Endothelial cell of umbilical vein (primary cell): Measurements from ENCODE around the gene PSMB3. TPM values are rescaled to one million over a fixed set of nuclear protein-coding genes. Genes with fewer than 3 reads are reported as not detected.

ENCODE experiments used
- BruUV-seq: library from RNA; stranded (reverse); fragments of 400-500 nt; replicated peaks from 2 replicates; lab custom pipeline; 2021; lab: Mats Ljungman, UMichigan
- CTCF ChIA-PET: fragments of 300-600, 350-600 bp; sonication (Branson Sonifier 250); formaldehyde crosslinking; loops from one replicate; lab custom pipeline; 2021; ENCODE audit warnings: antibody characterized with exemption, inconsistent platforms; lab: Charles Lee
- POLR2A ChIA-PET: fragments of 300-600, 350-600 bp; sonication (Branson Sonifier 250); formaldehyde crosslinking; loops from one replicate; lab custom pipeline; 2021; ENCODE audit warnings: antibody characterized with exemption, inconsistent platforms; lab: Charles Lee
- DNase-seq: peaks from one replicate; pipeline ENCODE4 v3.0.0-alpha.2; 2011; ENCODE audit warnings: low read depth, low spot score
- FAIRE-seq: peaks from 2 replicates; lab custom pipeline; 2011; peaks lifted over from hg19 to GRCh38; lab: Jason Lieb, UNC
- H2AFZ ChIP-seq: 2 replicates; pipeline ENCODE4 v1.6.0; 2012; ENCODE audit warnings: low read depth, low read length, control low read depth, inconsistent platforms
- H3K27ac ChIP-seq: 2 replicates; pipeline ENCODE4 v1.5.1; 2011; ENCODE audit warnings: low read depth, mild to moderate bottlenecking, control low read depth, low read length, moderate library complexity; ENCODE audit not compliant: insufficient read depth
- H3K27me3 ChIP-seq, 2 experiments: 2 replicates each; pipeline versions ENCODE4 v1.6.0 to v1.6.1; 2011; ENCODE audit warnings: low read length in 2 of 2, mixed read lengths in 1 of 2; ENCODE audit not compliant: control insufficient read depth in 2 of 2, insufficient read depth in 2 of 2
- H3K36me3 ChIP-seq, 2 experiments: 2 replicates in 1 of 2; 3 replicates in 1 of 2; pipeline ENCODE4 v1.5.1; 2011; ENCODE audit warnings: low read length in 2 of 2, mild to moderate bottlenecking in 1 of 2, moderate library complexity in 1 of 2; ENCODE audit not compliant: control insufficient read depth in 2 of 2, insufficient read depth in 2 of 2; ENCODE audit errors: extremely low read depth in 1 of 2
- H3K4me1 ChIP-seq: 3 replicates; pipeline ENCODE4 v1.5.1; 2011; ENCODE audit warnings: mild to moderate bottlenecking, low read length; ENCODE audit not compliant: control insufficient read depth, insufficient read depth; ENCODE audit errors: extremely low read depth
- H3K4me2 ChIP-seq: 2 replicates; pipeline ENCODE4 v1.6.1; 2011; ENCODE audit warnings: low read length, control low read depth, mixed read lengths; ENCODE audit not compliant: insufficient read depth
- H3K4me3 ChIP-seq, 3 experiments: fragments of 200-600 bp in 1 of 3; sonication (generic), shearing (Covaris generic) in 1 of 3; replicated peaks in 1 of 3; 2 replicates each; pipeline ENCODE4 v1.5.1; 2011 to 2016; ENCODE audit warnings: control low read depth in 3 of 3, low read length in 3 of 3, mild to moderate bottlenecking in 2 of 3, inconsistent platforms in 1 of 3, low read depth in 1 of 3, moderate library complexity in 1 of 3; ENCODE audit not compliant: insufficient read depth in 1 of 3
- H3K79me2 ChIP-seq: 2 replicates; pipeline ENCODE4 v1.6.0; 2012; ENCODE audit warnings: low read length, inconsistent platforms; ENCODE audit not compliant: control insufficient read depth, insufficient read depth
- H3K9ac ChIP-seq: replicated peaks from 2 replicates; pipeline ENCODE3; 2011; ENCODE audit warnings: low read length, control low read depth; ENCODE audit not compliant: insufficient read depth; ENCODE audit errors: extremely low read depth
- H3K9me1 ChIP-seq: replicated peaks from 3 replicates; pipeline ENCODE4 v1.6.0; 2011; ENCODE audit warnings: mild to moderate bottlenecking, low read length; ENCODE audit not compliant: control insufficient read depth, insufficient read depth; ENCODE audit errors: extremely low read depth
- H3K9me3 ChIP-seq: replicated peaks from 2 replicates; pipeline ENCODE4 v1.5.1; 2012; ENCODE audit warnings: low read length, inconsistent platforms; ENCODE audit not compliant: control insufficient read depth, insufficient read depth
- H4K20me1 ChIP-seq: replicated peaks from 2 replicates; pipeline ENCODE3; 2011; ENCODE audit warnings: mild to moderate bottlenecking, low read length; ENCODE audit not compliant: control insufficient read depth, insufficient read depth; ENCODE audit errors: extremely low read depth
- CTCF ChIP-seq, 2 donors: IDR thresholded peaks; 1 replicate in 1 of 2; 2 replicates in 1 of 2; pipeline ENCODE4 v1.5.1; 2011; ENCODE audit warnings: low read length in 2 of 2, mild to moderate bottlenecking in 2 of 2, moderate library complexity in 2 of 2, control low read depth in 1 of 2, inconsistent platforms in 1 of 2, low read depth in 1 of 2; ENCODE audit not compliant: insufficient read depth in 1 of 2; ENCODE audit errors: extremely low read depth in 1 of 2
- EZH2 ChIP-seq: IDR thresholded peaks from 2 replicates; pipeline ENCODE4 v1.6.1; 2012; ENCODE audit warnings: borderline replicate concordance, low read depth, mild to moderate bottlenecking, moderate library complexity, low read length, inconsistent platforms; ENCODE audit not compliant: severe bottlenecking
- FOS ChIP-seq: IDR thresholded peaks from 2 replicates; pipeline ENCODE4 v1.6.1; 2011; ENCODE audit warnings: mild to moderate bottlenecking, low read length, moderate library complexity, borderline replicate concordance; ENCODE audit not compliant: insufficient read depth
- GATA2 ChIP-seq: IDR thresholded peaks from 2 replicates; pipeline ENCODE4 v1.7.0; 2011; ENCODE audit warnings: low read depth, mild to moderate bottlenecking, moderate library complexity, mixed read lengths, low read length; ENCODE audit not compliant: insufficient read length, insufficient read depth
- JUN ChIP-seq: IDR thresholded peaks from 2 replicates; pipeline ENCODE4 v1.6.1; 2011; ENCODE audit warnings: borderline replicate concordance, low read depth; ENCODE audit not compliant: insufficient read length, insufficient read depth
- MAX ChIP-seq: IDR thresholded peaks from 2 replicates; pipeline ENCODE4 v1.6.1; 2011; ENCODE audit not compliant: insufficient read depth, insufficient read length
- MYC ChIP-seq: IDR thresholded peaks from one replicate; pipeline ENCODE4 v1.6.1; 2011; ENCODE audit warnings: mild to moderate bottlenecking, low read depth, low read length
- POLR2A ChIP-seq: IDR thresholded peaks from 2 replicates; pipeline ENCODE4 v1.6.1; 2012; ENCODE audit warnings: low read depth, mild to moderate bottlenecking, control low read depth, low read length
- POLR2AphosphoS5 ChIP-seq: IDR thresholded peaks from 2 replicates; pipeline ENCODE4 v1.6.1; 2012; ENCODE audit warnings: low read depth, mild to moderate bottlenecking, control low read depth, low read length, moderate library complexity; ENCODE audit not compliant: insufficient read depth
- dilution Hi-C: fragments of 300-500 bp; cut with MboI; formaldehyde crosslinking; loops from one replicate; pipeline ENCODE4 v1.15.0; 2019; ENCODE audit warnings: low sequenced_read_pairs; ENCODE audit not compliant: extremely low pct_ligation_motif_present
- intact Hi-C: fragments of 100-400 bp; cut with micrococcal nuclease; formaldehyde crosslinking; loops from one replicate; pipeline ENCODE4 v1.10.0; 2022
- polyA plus RNA-seq, 4 experiments: library from polyadenylated mRNA; depleted of rRNA in 3 of 4; stranded (reverse) in 3 of 4; unstranded in 1 of 4; fragments of >200 nt; gene quantifications; 2 replicates each; pipeline versions ENCODE4 v1.2.1 to v1.2.3, GENCODE V29; 2011 to 2012; ENCODE audit warnings: missing spikeins in 1 of 4
- total RNA-seq: library from RNA; stranded (reverse); gene quantifications from 2 replicates; pipeline ENCODE4 v1.2.3, GENCODE V29; 2021

The PSMB3 gene
- total and polyA plus RNA-seq, 2 donors (not counting 3 experiments of a cell fraction or from before 2014, with no cell fraction given): 213 to 685 TPM

- ChIA-PET POLR2A (no interaction called here), CTCF (interaction anchor here (0.9 to 2.7 kb wide), 9 partner anchors 14 to 274 kb away, joined by 3 to 39 read pairs (median 4); partner anchors contain the start of gene EPOP)
- H3K9me1 ChIP-seq: no peaks in the 10 kb centered on the region
- peak within 1 kb of the TSS; percentile 75 for H3K4me2 ChIP-seq
- no peak for FAIRE-seq
- peak; percentile 63 for DNase-seq
- TF ChIP-seq MYC (no peak), EZH2 (no peak), FOS (no peak), JUN (no peak), MAX (no peak), POLR2AphosphoS5 (peak; percentile 96), CTCF (IDR thresholded peaks at IDR 0.05; ENCODE audit: extremely low read depth in 1 of 2, insufficient read depth in 1 of 2, low read depth in 1 of 2, low read length in 2 of 2) (peak; percentile 62 to 77), POLR2A (peak; percentile 58), GATA2 (no peak)
- no TSS peak for BruUV-seq
- dilution Hi-C loops: no loop called here
- H3K79me2 ChIP-seq: peaks cover 3% of the 10 kb centered on the region
- H3K27me3 ChIP-seq: no peaks in the 10 kb centered on the region
- peak within 1 kb of the TSS; percentile 25 for H3K27ac ChIP-seq
- H3K4me1 ChIP-seq: peaks cover 27% of the 10 kb centered on the region
- peak within 1 kb of the TSS; percentile 57 for H3K9ac ChIP-seq
- H3K36me3 ChIP-seq: peaks cover 0 to 5% of the 10 kb centered on the region in 2 experiments
- H3K9me3 ChIP-seq: no peaks in the 10 kb centered on the region
- intact Hi-C loops: loop anchor here (1.0 kb wide), 2 partner anchors 28 to 53 kb away; no protein-coding TSS in a partner anchor
- no peaks in the 10 kb centered on the region for H4K20me1 ChIP-seq
- H3K4me3 ChIP-seq: peak within 1 kb of the TSS; percentile 58 to 68 (median 64)
- H2AFZ ChIP-seq: peak within 1 kb of the TSS; percentile 61
Measured at GRCh38 chr17:38729886-38730525, 22.5 kb upstream of the PSMB3 start, which contains the start of gene CISD3. CISD3 (plus strand) TSS chr17:38730341; CDS start chr17:38730359, 18 bp downstream.
